AG10803 (cell line): ENCODE results near the gene HOXD9.

ENCODE experiments used
- DNase-seq: peaks from one replicate; pipeline ENCODE4 v3.0.0; 2010; ENCODE audit warnings: low read depth
- H3K4me3 ChIP-seq: 2 replicates; pipeline ENCODE4 v1.5.1; 2011; ENCODE audit warnings: mild to moderate bottlenecking, low read length, control low read depth
- TF ChIP-seq, protein P1 (sequence below): conservative IDR thresholded peaks from 2 replicates; pipeline ENCODE4 v1.5.1; 2011; ENCODE audit warnings: mild to moderate bottlenecking, low read length, control low read depth, inconsistent platforms

HOXD9 gene

DNA sequence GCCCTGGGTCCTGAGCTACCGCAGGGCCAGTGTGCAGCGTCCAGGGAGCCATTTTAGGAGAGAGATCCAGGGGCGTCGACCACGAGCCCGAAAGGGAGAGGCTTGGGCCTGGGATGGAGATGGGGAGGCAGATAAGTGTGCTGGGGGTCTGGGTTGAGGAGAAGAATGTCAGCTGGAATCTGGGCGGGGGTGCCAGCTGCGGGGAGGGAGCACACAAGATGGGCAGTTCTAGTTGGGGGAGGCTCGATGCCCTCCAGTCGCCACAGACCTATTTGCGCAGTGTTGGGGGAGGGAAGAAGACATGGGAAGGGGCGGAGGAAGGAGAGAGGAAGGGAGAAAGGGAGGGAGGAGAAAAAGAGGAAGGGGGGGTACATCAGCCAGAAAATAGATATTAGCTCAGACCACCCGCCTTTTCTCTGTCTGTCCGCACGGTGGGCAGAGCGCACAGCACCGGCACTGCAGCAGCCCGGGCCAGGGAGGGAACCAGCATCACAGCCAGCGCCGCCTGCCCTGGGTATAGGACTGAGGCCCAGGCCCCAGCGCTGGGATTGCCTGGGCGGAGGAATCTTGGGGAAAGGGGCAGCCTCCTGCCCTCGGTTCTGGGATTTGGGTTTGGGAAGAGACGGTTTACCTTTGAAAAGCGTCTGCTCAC is 17.3 kb upstream of the HOXD9 start:
- no peak overlapping the region; the same call in 1 of the 2 replicates for H3K4me3 ChIP-seq
- TF ChIP-seq, protein P1, sequence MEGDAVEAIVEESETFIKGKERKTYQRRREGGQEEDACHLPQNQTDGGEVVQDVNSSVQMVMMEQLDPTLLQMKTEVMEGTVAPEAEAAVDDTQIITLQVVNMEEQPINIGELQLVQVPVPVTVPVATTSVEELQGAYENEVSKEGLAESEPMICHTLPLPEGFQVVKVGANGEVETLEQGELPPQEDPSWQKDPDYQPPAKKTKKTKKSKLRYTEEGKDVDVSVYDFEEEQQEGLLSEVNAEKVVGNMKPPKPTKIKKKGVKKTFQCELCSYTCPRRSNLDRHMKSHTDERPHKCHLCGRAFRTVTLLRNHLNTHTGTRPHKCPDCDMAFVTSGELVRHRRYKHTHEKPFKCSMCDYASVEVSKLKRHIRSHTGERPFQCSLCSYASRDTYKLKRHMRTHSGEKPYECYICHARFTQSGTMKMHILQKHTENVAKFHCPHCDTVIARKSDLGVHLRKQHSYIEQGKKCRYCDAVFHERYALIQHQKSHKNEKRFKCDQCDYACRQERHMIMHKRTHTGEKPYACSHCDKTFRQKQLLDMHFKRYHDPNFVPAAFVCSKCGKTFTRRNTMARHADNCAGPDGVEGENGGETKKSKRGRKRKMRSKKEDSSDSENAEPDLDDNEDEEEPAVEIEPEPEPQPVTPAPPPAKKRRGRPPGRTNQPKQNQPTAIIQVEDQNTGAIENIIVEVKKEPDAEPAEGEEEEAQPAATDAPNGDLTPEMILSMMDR: no peak
- DNase-seq: no peak

- no peak for DNase-seq
- TF ChIP-seq, protein P1: no peak
- H3K4me3 ChIP-seq: no peak overlapping the region
These were observed 16.6 kb upstream of the HOXD9 start for GRCh38 chr2:176105730-176106580.

DNA sequence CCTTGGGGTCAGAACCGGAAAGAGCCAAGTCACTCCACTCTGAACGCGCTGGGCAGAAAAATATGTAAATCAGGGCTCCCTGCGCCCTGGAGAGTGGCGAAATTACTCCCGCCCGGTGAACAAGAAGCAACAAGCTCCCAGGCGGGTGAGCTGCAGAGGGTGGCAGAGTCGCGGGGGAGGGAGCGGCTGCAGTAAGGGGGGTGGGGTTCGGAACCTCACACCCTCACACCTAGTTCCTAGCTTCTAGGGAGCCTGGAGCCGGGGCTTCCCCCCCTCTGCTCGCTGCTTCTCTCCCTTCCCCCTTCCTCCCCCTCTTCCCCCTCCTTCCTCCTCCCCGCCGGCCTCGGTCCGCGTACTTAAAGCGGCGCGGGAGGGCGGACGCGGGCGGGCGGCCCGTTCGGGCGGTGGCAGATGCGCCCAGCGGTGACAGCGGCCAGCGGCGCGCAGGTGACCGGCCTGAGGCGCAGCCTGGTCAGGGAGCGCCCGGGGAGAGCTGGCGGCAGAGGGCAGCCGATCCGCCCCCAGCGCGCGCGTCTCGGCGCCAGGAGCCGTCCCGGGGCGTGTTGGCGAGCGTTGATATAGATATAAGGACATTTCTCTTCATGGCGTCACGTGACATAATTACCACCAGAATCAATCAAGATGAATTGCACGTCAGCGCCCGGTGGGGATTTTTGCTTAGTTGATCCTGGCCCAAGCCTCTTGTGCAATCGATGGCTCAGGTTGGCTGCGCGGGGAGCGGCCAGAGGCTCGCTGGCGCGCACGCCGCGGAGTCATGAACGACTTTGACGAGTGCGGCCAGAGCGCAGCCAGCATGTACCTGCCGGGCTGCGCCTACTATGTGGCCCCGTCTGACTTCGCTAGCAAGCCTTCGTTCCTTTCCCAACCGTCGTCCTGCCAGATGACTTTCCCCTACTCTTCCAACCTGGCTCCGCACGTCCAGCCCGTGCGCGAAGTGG is 15.7 kb upstream of the HOXD9 start, which contains the start of gene HOXD11:
TSS of gene HOXD11 (plus strand) at position 700 of the 959 bp plus-strand sequence. CDS start at position 776, 76 bp downstream.
- H3K4me3 ChIP-seq: peak within 1 kb of the TSS; percentile 20; the same call in 1 of the 2 replicates
- TF ChIP-seq, protein P1: no peak
- no peak for DNase-seq

DNA sequence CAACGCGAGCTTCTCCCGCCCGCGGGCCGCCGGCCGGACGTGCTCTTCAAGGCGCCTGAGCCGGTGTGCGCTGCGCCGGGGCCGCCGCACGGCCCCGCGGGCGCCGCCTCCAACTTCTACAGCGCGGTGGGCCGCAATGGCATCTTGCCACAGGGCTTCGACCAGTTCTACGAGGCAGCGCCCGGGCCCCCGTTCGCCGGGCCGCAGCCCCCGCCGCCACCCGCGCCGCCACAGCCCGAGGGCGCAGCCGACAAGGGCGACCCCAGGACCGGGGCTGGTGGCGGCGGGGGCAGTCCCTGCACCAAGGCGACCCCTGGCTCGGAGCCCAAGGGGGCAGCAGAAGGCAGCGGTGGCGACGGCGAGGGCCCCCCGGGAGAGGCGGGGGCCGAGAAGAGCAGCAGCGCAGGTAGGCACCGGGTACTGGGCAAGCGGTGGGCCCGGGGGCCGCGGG is 14.8 kb upstream of the HOXD9 start:
- TF ChIP-seq, protein P1: no peak
- H3K4me3 ChIP-seq: no peak overlapping the region
- no peak for DNase-seq

DNA sequence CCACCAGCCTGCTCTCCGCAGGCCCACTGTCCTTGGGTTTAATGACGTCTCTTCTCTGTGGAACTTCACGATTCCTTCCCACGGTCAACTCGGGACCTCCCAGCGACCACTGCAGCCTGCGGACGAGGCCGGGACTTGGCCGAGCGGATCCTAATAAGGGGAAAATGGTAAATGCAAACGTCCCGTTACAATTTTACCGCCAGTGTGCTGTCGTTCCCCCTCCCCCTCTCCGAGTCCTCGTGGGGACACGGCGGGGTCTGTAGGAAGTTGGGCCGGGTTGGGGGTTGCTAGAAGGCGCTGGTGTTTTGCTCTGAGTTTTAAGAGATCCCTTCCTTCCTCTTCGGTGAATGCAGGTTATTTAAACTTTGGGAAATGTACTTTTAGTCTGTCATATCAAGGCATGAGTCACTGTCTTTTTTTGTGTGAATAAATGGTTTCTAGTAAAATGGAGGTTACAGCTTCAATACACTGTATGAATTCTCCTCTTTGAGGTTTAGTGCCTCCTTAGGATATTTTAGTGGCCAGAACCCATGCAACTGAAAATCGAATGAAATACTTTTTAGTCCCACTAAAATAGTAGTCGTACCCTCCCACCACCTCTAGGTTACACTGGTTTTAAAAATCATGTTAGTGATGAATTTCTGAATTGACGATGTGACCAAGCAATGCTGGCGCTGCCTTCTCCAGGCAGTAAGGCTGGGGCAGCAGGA is 13.2 kb upstream of the HOXD9 start:
- TF ChIP-seq, protein P1: no peak
- DNase-seq: no peak
- H3K4me3 ChIP-seq: no peak overlapping the region

DNA sequence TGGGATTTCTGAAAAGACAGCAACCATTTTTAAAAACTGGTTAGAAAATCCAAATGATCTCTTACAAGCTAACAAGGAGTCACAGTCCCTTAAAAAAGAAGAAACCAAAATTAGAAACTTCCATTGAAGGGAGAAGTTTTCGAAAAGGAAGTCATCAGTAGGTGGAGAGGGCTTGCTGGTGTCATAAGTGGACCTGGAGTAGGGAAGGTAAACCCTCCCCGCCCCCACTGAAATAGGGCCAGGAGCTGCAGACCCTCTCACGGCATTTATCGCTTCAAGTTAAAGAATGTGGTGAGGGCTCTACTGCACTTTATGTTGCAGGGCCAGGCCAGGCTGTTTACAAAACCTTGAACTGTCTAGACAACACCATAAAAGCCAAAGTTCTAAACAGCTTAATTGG is 12.6 kb upstream of the HOXD9 start:
- TF ChIP-seq, protein P1: no peak
- H3K4me3 ChIP-seq: no peak overlapping the region
- no peak for DNase-seq
